DMS 273 treated with DMSO at 0.1 percent for 48 hours (cell line): ENCODE results near the gene MCRIP2.
A peak's percentile ranks its signal among the peaks of the same experiment; 100 is the strongest.

Source experiments
- DNase-seq: peaks from one replicate; lab custom pipeline; 2025; lab: John Stamatoyannopoulos, UW

The MCRIP2 gene

DNA sequence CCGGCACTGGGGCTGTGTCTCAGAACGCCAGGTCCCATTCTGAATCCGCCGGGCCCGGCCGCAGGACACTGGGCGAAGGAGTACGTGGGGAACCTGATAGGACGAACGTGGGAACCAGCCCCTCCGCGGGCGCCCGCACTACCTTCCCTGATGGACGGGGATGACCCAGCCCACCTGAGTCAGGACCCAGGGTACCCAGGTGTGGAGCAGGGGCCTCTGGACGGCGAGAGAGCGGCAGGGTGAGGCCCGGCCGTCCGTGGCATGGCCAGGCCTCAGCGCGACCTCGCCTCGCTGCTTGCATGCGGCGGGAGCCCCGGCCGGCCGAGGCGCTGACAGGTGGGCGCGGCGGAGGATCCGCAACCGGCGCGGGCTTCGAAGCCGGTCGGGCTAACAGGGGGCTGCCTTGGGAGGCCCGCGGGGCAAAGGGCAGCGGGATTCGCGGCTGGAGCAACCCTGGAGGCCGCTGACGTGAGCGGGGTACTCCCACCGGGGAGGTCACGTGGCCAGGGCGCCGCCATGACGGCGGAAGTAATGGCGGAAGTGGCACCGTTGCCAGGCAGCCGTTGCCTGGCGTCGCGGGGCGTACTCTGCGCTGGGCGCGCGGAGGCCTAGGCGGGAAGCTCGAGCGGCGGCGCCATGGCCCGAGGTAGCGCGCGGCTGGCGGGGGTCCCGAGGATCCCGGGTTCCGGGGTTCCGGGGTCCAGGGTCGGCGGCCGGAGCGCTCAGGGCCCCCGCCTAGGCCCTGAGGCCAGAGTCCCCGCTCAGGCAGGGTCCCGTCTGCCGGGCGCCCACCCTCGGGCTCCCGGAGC lies 7.4 kb downstream of the MCRIP2 start, which contains the start of gene WDR90:
Gene WDR90, plus strand, starts transcription at position 585 of the 809 bp plus-strand sequence. Its CDS starts 52 bp downstream, at position 637.
- peak; percentile 82 for DNase-seq

DNA sequence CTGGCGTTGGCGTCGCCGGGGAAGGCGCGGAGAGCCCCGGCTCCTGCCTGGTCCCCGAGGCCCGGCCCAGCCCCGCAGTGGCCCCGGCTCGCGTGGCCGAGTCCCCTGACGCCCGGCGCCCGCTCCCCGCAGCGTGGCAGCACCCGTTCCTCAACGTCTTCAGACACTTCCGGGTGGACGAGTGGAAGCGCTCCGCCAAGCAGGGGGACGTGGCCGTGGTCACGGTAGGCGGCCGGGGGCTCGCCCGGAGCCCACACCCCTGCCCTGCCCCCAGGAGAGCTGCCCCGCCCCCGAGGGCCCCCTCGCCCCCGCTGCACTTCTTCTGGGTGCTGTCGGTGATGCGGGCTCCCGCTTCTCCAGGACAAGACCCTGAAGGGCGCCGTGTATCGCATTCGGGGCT lies 8.0 kb downstream of the MCRIP2 start:
- no peak for DNase-seq

DNA sequence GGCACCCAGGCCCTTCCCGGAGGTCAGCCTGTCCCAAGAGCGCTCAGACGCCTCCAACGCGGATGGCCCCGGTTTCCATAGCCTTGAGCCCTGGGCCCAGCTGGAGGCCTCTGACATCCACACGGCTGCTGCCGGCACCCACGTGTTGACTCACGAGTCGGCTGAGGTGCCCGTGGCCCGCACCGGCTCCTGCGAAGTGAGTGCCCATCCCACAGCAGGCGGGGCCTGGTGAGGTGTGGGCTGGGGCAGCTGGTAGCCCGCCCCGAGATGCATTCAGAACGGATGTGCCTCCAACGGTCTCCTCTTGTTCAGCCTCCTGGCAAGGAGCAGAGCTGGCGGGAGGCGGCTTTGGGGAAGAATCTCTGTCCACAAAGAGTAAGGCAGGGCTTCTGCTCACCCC lies 10.2 kb downstream of the MCRIP2 start:
- DNase-seq = no peak

DNA sequence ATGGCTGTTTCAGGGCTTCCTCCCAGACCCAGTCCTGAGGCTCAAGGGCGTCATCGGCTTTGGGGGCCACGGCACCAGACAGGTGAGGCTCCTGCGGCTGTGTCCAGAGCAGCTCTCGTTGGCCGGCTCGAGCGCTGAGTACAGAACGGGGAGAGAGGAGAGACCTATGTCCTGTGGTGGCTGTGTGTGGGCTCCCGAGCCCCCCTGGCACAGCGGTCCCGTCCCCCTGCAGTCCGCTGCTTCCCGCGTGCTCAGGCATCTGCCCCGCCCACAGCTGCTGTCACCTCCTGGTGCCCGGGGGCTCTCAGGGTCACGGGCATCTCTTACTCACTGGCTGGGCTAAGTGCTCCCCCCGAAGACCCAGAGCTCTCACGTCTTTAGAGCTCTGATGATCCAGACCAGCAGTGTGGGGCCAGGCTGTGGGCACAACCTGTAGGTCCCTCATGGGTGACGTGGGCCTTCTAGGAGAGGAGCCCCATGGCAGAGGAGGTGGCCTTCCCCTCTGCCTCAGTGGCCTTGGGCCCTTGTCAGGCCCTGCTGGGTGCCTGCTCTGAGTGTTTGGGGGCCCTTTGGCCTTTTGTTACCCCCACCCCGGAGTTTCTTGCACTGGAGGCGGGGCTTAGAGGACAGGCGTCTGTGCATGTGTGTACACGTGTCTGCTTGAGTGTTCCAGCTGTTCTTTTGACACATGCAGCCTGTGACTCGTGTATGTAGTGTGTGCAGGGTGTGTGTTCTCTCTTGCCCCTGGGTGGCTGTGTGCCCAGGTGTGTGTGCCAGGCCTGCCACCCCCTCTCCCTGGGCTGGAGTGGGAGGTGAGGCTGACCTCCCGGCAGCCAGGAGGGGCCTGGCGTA lies 11.1 kb downstream of the MCRIP2 start:
- DNase-seq = no peak

GRCh38 chr16:654034-654433 lies 12.4 kb downstream of the MCRIP2 start:
- no peak for DNase-seq

- DNase-seq = no peak
Observed at GRCh38 chr16:657487-657886, 15.9 kb downstream of the MCRIP2 start.

DNA sequence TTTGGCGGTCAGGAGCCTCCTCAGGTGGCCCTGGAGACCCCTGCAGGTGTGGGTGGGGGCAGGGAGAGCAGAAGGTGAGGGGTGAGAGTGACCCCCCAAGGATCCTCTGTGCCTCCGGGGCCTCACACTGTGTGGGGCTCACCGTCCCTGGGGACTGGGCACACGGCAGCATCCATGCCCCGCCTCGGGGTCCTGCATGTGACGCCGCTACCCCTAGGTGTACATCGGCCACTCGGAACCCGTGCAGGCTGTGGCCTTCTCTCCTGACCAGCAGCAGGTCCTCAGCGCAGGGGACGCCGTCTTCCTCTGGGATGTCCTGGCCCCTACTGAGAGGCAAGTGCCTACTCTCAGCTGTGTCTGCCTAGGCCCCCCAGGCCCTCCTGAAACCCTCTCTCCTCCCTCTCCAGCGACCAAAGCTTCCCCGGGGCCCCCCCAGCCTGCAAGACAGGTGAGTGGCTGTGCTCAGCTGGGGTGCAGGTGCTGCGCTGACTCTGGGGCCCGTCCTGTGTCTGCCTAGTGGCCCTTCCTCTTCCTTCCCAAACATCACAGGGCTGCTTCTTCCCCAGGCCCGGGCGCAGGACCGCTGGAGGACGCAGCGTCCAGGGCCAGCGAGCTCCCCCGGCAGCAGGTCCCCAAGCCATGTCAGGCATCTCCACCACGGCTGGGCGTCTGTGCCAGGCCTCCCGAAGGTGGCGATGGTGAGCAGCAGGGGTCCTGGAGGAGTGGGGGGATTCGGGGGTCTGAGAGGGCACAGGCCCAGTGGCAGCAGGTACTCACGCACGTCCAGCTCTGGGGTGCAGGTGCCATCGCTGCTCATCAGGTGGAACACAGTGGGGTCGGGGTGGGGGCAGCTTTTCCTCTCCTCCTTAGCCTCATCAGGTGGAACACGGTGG lies 17.3 kb downstream of the MCRIP2 start:
- DNase-seq = no peak

DNA sequence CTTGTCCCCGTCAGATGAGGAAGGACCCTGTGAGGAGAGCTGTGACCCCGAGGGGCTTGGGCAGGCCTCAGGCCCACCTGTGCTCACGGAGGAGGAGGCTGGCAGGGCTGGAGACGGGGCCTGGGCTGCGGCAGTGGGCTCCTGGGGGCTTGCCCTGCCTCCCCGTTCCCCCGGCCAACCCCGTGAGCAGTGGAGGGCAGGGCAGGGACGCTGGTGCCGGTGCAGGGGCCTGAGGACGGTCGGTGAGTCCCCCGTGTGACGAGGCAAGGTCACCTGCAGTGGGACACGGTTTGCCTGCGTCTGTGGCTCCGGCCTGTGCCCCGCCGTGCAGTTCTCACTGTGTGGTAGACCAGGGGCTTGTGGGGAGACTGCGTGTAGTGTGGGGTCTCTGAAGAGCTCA lies 18.0 kb downstream of the MCRIP2 start:
- no peak for DNase-seq

GRCh38 chr16:660132-660458 lies 18.5 kb downstream of the MCRIP2 start:
- DNase-seq = no peak

DNA sequence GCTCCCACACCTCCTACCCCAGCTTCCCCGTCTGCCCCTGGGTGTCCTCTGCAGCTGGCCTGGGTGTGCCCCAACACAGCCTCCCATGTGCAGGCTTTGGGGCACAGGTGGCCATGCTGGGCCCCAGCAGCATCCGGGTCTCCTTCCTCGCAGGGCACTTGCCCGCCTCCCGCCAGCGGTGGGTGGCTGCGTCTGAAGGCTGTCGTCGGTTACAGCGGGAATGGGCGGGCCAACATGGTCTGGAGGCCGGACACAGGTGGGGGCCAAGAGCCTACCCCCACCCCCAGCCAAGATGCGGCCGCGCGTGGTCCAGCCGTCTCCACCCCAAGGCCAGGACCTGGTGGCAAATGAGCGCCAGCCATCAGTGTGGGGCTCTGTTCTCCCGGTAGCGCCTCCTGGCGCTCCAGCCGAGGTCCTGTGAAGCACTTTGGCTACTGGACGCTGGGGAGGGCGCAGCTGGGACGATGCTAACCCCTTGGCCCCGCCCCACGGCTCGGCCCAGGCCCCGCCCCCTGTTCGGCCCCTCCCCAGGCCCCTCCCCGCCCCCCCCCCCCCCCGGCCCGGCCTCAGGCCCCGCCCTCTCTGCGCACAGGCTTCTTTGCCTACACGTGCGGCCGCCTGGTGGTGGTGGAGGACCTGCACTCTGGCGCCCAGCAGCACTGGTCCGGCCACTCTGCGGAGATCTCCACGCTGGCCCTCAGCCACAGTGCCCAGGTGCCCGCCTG lies 19.0 kb downstream of the MCRIP2 start:
- DNase-seq = no peak

- no peak for DNase-seq
Observed at GRCh38 chr16:661184-661821, 19.7 kb downstream of the MCRIP2 start.

DNA sequence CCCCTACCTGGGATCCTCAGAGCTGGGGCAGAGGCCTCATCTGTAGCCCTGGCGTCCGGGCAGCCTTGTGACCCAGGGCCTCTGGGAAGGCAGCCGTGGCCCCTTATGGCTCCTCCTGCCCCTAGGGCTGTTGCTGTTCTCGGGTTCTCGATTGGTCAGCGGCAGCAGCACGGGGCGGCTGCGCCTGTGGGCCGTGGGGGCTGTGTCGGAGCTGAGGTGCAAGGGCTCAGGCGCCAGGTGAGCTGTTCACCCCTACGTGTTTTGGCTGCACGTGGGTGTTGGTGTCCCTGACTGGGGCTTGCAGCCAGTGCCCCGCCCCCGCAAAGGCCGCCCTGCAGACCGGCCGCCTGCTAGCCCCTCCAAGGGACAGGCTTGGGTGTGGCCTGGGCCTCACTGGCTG lies 20.5 kb downstream of the MCRIP2 start:
- DNase-seq = no peak

- DNase-seq = no peak
Observed at GRCh38 chr16:662597-662996, 21.0 kb downstream of the MCRIP2 start.

GRCh38 chr16:666572-666971 lies 24.9 kb downstream of the MCRIP2 start:
- no peak for DNase-seq

DNA sequence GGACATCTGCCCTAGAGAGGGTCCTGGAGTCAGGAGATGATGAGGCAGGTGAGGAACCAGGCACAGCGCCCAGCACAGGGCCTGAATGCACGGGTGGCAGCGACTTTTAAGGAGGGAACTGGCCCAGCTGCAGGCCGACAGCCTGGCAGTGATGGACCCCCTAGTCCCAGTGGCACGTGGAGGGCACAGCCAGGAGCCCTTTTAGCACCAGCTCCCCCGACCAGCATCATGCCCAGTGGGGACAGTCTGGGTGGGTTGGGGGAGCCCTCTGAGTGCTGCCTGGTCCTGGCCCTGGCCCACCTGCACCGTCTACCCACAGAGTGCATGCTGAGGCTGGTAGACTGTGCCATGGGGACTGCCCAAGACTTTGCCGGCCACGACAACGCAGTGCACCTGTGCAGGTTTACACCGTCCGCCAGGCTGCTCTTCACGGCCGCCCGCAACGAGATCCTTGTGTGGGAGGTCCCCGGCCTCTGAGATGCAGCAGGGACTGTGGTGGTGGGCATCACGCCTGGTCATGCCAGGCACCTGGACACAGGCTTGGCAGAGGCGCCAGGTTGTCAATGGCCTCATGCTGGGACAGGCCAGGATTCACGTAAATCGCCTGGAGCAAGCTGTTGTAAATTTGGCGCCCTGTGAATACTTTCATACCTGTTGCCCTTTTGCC lies 25.6 kb downstream of the MCRIP2 start:
- DNase-seq = no peak

GRCh38 chr16:667780-668518 lies 26.3 kb downstream of the MCRIP2 start, which contains the start of gene RHOT2:
TSS of gene RHOT2 (plus strand) at chr16:668132. CDS start at chr16:668200, 68 bp downstream.
- peak; percentile 68 for DNase-seq

- no peak for DNase-seq
Observed at GRCh38 chr16:668519-669171, 27.0 kb downstream of the MCRIP2 start.

- DNase-seq = no peak
Observed at GRCh38 chr16:669666-670065, 28.0 kb downstream of the MCRIP2 start.
